HG02798 (cell line): Measurements from ENCODE around the gene SH2D1B.

ENCODE experiments used
- ATAC-seq: cut with Tn5 transposase; IDR thresholded peaks from one replicate; pipeline ENCODE4 v1.9.1; 2021; ENCODE audit warnings: mild to moderate bottlenecking; ENCODE audit not compliant: unreplicated experiment, poor library complexity

SH2D1B gene

GRCh38 chr1:162400790-162401355, 11.1 kb downstream of the SH2D1B start:
- no peak for ATAC-seq

GRCh38 chr1:162398999-162399580, 12.8 kb downstream of the SH2D1B start:
- ATAC-seq, result no peak

- no peak for ATAC-seq
Observed at GRCh38 chr1:162397943-162398560, 13.9 kb downstream of the SH2D1B start.

- no peak for ATAC-seq
Observed at GRCh38 chr1:162397039-162397448, 14.9 kb downstream of the SH2D1B start.

GRCh38 chr1:162396201-162396906, 15.6 kb downstream of the SH2D1B start:
- no peak for ATAC-seq

GRCh38 chr1:162391790-162392563, 20.0 kb downstream of the SH2D1B start:
- ATAC-seq, result no peak

GRCh38 chr1:162390396-162391185, 21.3 kb downstream of the SH2D1B start:
- ATAC-seq, result no peak

- no peak for ATAC-seq
Observed at GRCh38 chr1:162389971-162390370, 22.0 kb downstream of the SH2D1B start.

- ATAC-seq, result no peak
Observed at GRCh38 chr1:162389021-162389818, 22.7 kb downstream of the SH2D1B start.

GRCh38 chr1:162388615-162389014, 23.3 kb downstream of the SH2D1B start:
- no peak for ATAC-seq

GRCh38 chr1:162388083-162388594, 23.8 kb downstream of the SH2D1B start:
- no peak for ATAC-seq

- ATAC-seq, result no peak
Observed at GRCh38 chr1:162387226-162388082, 24.5 kb downstream of the SH2D1B start.

GRCh38 chr1:162386292-162387225, 25.4 kb downstream of the SH2D1B start:
- ATAC-seq, result no peak

GRCh38 chr1:162385702-162386101, 26.2 kb downstream of the SH2D1B start:
- no peak for ATAC-seq

- ATAC-seq, result no peak
Observed at GRCh38 chr1:162385280-162385623, 26.7 kb downstream of the SH2D1B start.

- no peak for ATAC-seq
Observed at GRCh38 chr1:162384601-162385279, 27.2 kb downstream of the SH2D1B start.
